A549 (cell line): ENCODE measurements around the gene E2F2. TPM values are rescaled to one million over a fixed set of nuclear protein-coding genes. Genes with fewer than 3 reads are reported as not detected.
A peak's percentile ranks its signal among the peaks of the same experiment; 100 is the strongest.

ENCODE experiments used
- ATAC-seq, 2 experiments: fragments of 200-7000 bp in 1 of 2; fragments of >200 bp in 1 of 2; cut with Nextera tagmentation in 1 of 2; cut with Tn5 transposase in 1 of 2; 3 replicates each; pipeline versions ENCODE4 v1.8.0 to v1.9.1; 2018 to 2020; ENCODE audit warnings: mild to moderate bottlenecking in 1 of 2, moderate library complexity in 1 of 2
- CTCF ChIA-PET: fragments of 300-600 bp; sonication (Branson Sonifier 250); formaldehyde crosslinking; extraction: SDS; loops from one replicate; lab custom pipeline; 2021; ENCODE audit warnings: antibody characterized with exemption, inconsistent platforms; lab: Yijun Ruan, JAX
- POLR2A ChIA-PET: fragments of 350-600 bp; formaldehyde crosslinking; extraction: SDS; loops from one replicate; lab custom pipeline; 2021; ENCODE audit warnings: antibody characterized with exemption, inconsistent platforms; lab: Yijun Ruan, JAX
- DNase-seq, 2 experiments: peaks; one replicate each; pipeline versions ENCODE4 v3.0.0 to v3.0.0-alpha.2; 2011 to 2016; ENCODE audit warnings: low read depth in 1 of 2, low spot score in 1 of 2
- FAIRE-seq: peaks from 2 replicates; lab custom pipeline; 2011; peaks lifted over from hg19 to GRCh38; lab: Jason Lieb, UNC
- H3K27ac ChIP-seq, 2 experiments: fragments of >200 bp; sonication (Bioruptor Twin); formaldehyde crosslinking; 3 replicates each; pipeline ENCODE4 v1.5.1; 2016 to 2017
- H3K4me1 ChIP-seq: fragments of >200 bp; sonication (Bioruptor Twin); formaldehyde crosslinking; 3 replicates; pipeline ENCODE4 v1.6.1; 2016
- H3K4me2 ChIP-seq: fragments of >200 bp; sonication (Bioruptor Twin); formaldehyde crosslinking; 3 replicates; pipeline ENCODE4 v1.6.1; 2016
- H3K4me3 ChIP-seq: fragments of >200 bp; sonication (Bioruptor Twin); formaldehyde crosslinking; 3 replicates; pipeline ENCODE4 v1.5.1; 2016
- H3K9me3 ChIP-seq: fragments of >200 bp; sonication (Bioruptor Twin); formaldehyde crosslinking; 3 replicates; pipeline ENCODE4 v1.6.1; 2016
- ATOH8 ChIP-seq: fragments of 250-450 bp; sonication (Bioruptor Pico); IDR thresholded peaks from 2 replicates; pipeline ENCODE4 v1.5.0; 2020; ENCODE audit warnings: low read depth, mild to moderate bottlenecking, moderate library complexity
- BCL3 ChIP-seq: fragments of >200 bp; sonication (Bioruptor Twin); formaldehyde crosslinking; IDR thresholded peaks from 3 replicates; pipeline ENCODE4 v1.6.1; 2016
- BHLHE40 ChIP-seq: IDR thresholded peaks from 2 replicates; pipeline ENCODE4 v1.6.1; 2012; ENCODE audit warnings: low read depth, low read length, inconsistent platforms
- CEBPB ChIP-seq, 2 experiments: fragments of >200 bp in 1 of 2; sonication (Bioruptor Twin) in 1 of 2; formaldehyde crosslinking in 1 of 2; IDR thresholded peaks; 2 replicates each; pipeline ENCODE4 v1.6.1; 2012 to 2016
- EP300 ChIP-seq, 2 experiments: fragments of >200 bp; sonication (Bioruptor Twin); formaldehyde crosslinking; IDR thresholded peaks; 2 replicates in 1 of 2; 3 replicates in 1 of 2; pipeline ENCODE4 v1.6.1; 2016 to 2017
- FOSL2 ChIP-seq, 2 experiments: fragments of 450-650 bp in 1 of 2; fragments of >200 bp in 1 of 2; sonication (Bioruptor Twin) in 1 of 2; formaldehyde crosslinking; IDR thresholded peaks; 2 replicates each; pipeline versions ENCODE4 v1.5.0 to v1.6.1; 2016 to 2020; ENCODE audit warnings: mild to moderate bottlenecking in 1 of 2, moderate library complexity in 1 of 2
- FOXS1 ChIP-seq: fragments of 250-450 bp; sonication (Bioruptor Pico); IDR thresholded peaks from 2 replicates; pipeline ENCODE4 v1.5.0; 2020; ENCODE audit warnings: mild to moderate bottlenecking, moderate library complexity
- GATA3 ChIP-seq: IDR thresholded peaks from 2 replicates; pipeline ENCODE4 v1.6.1; 2012; ENCODE audit warnings: borderline replicate concordance
- HOXB13 ChIP-seq: fragments of 250-450 bp; sonication (Bioruptor Pico); IDR thresholded peaks from 2 replicates; pipeline ENCODE4 v1.5.0; 2020; ENCODE audit warnings: low read depth, mild to moderate bottlenecking, moderate library complexity
- JUN ChIP-seq, 2 experiments: fragments of >200 bp; sonication (Bioruptor Twin); formaldehyde crosslinking; IDR thresholded peaks; 2 replicates in 1 of 2; 3 replicates in 1 of 2; pipeline ENCODE4 v1.6.1; 2016 to 2017
- JUNB ChIP-seq: fragments of >200 bp; sonication (Bioruptor Twin); formaldehyde crosslinking; IDR thresholded peaks from 2 replicates; pipeline ENCODE4 v1.6.1; 2016
- KDM1A ChIP-seq: fragments of 200-600 bp; sonication (generic); IDR thresholded peaks from 2 replicates; pipeline ENCODE4 v1.6.1; 2016; ENCODE audit warnings: low read depth, mild to moderate bottlenecking
- MAX ChIP-seq: IDR thresholded peaks from 2 replicates; pipeline ENCODE4 v1.6.1; 2012
- MYC ChIP-seq: IDR thresholded peaks from 2 replicates; pipeline ENCODE4 v1.6.1; 2012; ENCODE audit warnings: mild to moderate bottlenecking, inconsistent platforms, low read length, improper control_type of control experiment, borderline replicate concordance
- NFE2L2 ChIP-seq: fragments of 150-350 bp; conservative IDR thresholded peaks from 2 replicates; pipeline ENCODE4 v1.6.1; 2014; ENCODE audit warnings: low read length
- PBX3 ChIP-seq: IDR thresholded peaks from 2 replicates; pipeline ENCODE4 v1.6.1; 2012
- RARB ChIP-seq: fragments of 250-450 bp; sonication (Bioruptor Pico); IDR thresholded peaks from 2 replicates; pipeline ENCODE4 v1.8.0; 2021; ENCODE audit warnings: mild to moderate bottlenecking, moderate library complexity
- RFX5 ChIP-seq: fragments of 450-650 bp; IDR thresholded peaks from 2 replicates; pipeline ENCODE4 v1.7.1; 2014; ENCODE audit warnings: antibody characterized with exemption, mild to moderate bottlenecking, moderate library complexity
- SREBF2 ChIP-seq: fragments of 450-650 bp; IDR thresholded peaks from 2 replicates; pipeline ENCODE4 v1.6.1; 2014; ENCODE audit warnings: mild to moderate bottlenecking, moderate library complexity
- TFCP2L1 ChIP-seq: fragments of 250-450 bp; sonication (Bioruptor Pico); IDR thresholded peaks from 2 replicates; pipeline ENCODE4 v1.5.0; 2021; ENCODE audit warnings: mild to moderate bottlenecking
- TP53 ChIP-seq: fragments of 250-450 bp; sonication (Bioruptor Pico); IDR thresholded peaks from 2 replicates; pipeline ENCODE4 v1.5.0; 2021; ENCODE audit warnings: mild to moderate bottlenecking, moderate library complexity
- ZC3H11A ChIP-seq: fragments of 450-650 bp; IDR thresholded peaks from 2 replicates; pipeline ENCODE4 v1.6.1; 2014; ENCODE audit warnings: antibody characterized with exemption, mild to moderate bottlenecking
- ZFP36 ChIP-seq: fragments of 450-650 bp; IDR thresholded peaks from 2 replicates; pipeline ENCODE4 v1.6.1; 2014; ENCODE audit warnings: borderline replicate concordance; ENCODE audit not compliant: partially characterized antibody
- WGBS: methylation state at CpG from one replicate; pipeline ENCODE4 v1.1.6; 2017; ENCODE audit errors: missing lambda C conversion rate; 5-methylcytosine and 5-hydroxymethylcytosine counted together
- polyA plus RNA-seq, 4 experiments: library from polyadenylated mRNA; depleted of rRNA in 3 of 4; stranded (reverse); fragments of >200 nt; fragmentation: RNase III in 1 of 4; extraction: RNeasy Plus Mini Kit Qiagen cat#74134 plus additional on column Dnase treatment in 1 of 4; gene quantifications; 2 replicates in 3 of 4; 3 replicates in 1 of 4; pipeline ENCODE4 v1.2.3, GENCODE V29; 2011 to 2017
- TF ChIP-seq, protein P1 (sequence below): fragments of 200-600 bp; sonication (generic); IDR thresholded peaks from 2 replicates; pipeline ENCODE4 v1.6.1; 2016; ENCODE audit warnings: antibody characterized with exemption, mild to moderate bottlenecking, moderate library complexity
- TF ChIP-seq, protein P2 (sequence below): fragments of >200 bp; sonication (Bioruptor Twin); formaldehyde crosslinking; IDR thresholded peaks from 3 replicates; pipeline ENCODE4 v1.5.1; 2016
- TF ChIP-seq, protein P3 (sequence below): fragments of 150-350 bp; IDR thresholded peaks from 2 replicates; pipeline ENCODE4 v1.6.1; 2014; ENCODE audit warnings: low read depth, mild to moderate bottlenecking, low read length
- TF ChIP-seq, protein P4 (sequence below): fragments of 450-650 bp; IDR thresholded peaks from 2 replicates; pipeline ENCODE4 v1.6.1; 2014; ENCODE audit warnings: antibody characterized with exemption

Gene E2F2
- polyA plus RNA-seq, 2 of the 4 experiments (the other 2 are of a cell fraction) = 0.90 to 3.4 TPM

DNA sequence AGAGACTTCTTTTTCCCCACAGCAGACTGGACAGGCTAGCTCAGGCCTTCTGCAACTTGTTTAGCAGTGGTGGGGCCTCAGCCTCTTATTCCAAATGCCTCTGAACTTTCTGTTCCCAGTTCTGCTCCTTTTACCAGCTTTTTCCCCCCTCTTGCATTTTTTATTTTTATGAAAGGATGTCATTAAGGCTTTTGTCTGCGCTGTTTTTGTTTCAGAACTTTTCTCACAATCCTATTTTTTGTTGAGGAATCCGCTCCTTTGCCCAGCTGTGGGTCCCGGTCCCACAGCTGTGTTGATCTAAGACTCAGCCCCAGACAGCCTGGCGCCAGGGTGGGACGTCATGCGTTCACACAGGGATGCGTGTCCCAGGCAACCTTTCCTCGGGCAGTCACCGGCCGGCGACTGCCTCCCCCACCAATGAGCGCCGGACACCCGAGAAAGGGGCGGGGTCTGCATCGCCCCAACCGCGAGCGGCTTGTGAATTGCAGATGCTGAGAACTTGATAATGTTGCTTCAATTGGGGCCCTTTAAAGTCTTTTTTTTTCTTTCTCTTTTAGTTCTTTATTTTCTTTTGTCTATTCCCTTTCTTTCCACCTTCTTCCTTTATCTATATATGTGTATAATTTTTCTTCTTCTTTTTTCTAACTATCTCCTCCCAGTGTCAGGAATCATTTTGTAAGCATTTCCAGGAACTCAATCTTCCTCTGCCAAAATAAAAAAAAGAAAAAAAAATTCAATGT is 31.3 kb upstream of the E2F2 start:
- Histone ChIP-seq H3K9me3 (no peaks in the 10 kb centered on the region), H3K4me2 (peak overlapping the region; percentile 96), H3K4me1 (peaks cover 60% of the 10 kb centered on the region), H3K27ac (peak overlapping the region; percentile 96 to 98), H3K4me3 (no peak overlapping the region)
- under 1% methylated on average over 17 of the region's 19 CpGs for WGBS
- FAIRE-seq = no peak
- TF ChIP-seq MYC (no peak), PBX3 (peak; percentile 82), FOSL2 (IDR thresholded peaks at IDR 0.05) (no peak), FOSL2 (CRISPR knock-in tag; IDR thresholded peaks at IDR 0.05) (peak; percentile 59), NFE2L2 (no peak), CEBPB (IDR thresholded peaks at IDR 0.05) (peak in 1 of 2 experiments; percentile 45; a peak in 1 of 4 replicates), SREBF2 (no peak), RFX5 (no peak), FOXS1 (CRISPR knock-in tag) (no peak), BCL3 (peak; percentile 61; the same call in 2 of the 3 replicates), GATA3 (peak; percentile 87), EP300 (IDR thresholded peaks at IDR 0.05) (peak; percentile 70 to 73; a peak in 3 of 5 replicates), ZFP36 (no peak), JUN (IDR thresholded peaks at IDR 0.05) (peak; percentile 47 to 58; a peak in 2 of 5 replicates), RARB (CRISPR knock-in tag) (no peak), ATOH8 (CRISPR knock-in tag) (peak; percentile 94), TP53 (CRISPR knock-in tag) (0 out of 2 replicates have a peak, but pooled peaks have one; percentile 37), BHLHE40 (no peak), JUNB (no peak), MAX (peak; percentile 66), TFCP2L1 (CRISPR knock-in tag) (no peak), KDM1A (no peak), HOXB13 (no peak), ZC3H11A (no peak)
- TF ChIP-seq, protein P1, sequence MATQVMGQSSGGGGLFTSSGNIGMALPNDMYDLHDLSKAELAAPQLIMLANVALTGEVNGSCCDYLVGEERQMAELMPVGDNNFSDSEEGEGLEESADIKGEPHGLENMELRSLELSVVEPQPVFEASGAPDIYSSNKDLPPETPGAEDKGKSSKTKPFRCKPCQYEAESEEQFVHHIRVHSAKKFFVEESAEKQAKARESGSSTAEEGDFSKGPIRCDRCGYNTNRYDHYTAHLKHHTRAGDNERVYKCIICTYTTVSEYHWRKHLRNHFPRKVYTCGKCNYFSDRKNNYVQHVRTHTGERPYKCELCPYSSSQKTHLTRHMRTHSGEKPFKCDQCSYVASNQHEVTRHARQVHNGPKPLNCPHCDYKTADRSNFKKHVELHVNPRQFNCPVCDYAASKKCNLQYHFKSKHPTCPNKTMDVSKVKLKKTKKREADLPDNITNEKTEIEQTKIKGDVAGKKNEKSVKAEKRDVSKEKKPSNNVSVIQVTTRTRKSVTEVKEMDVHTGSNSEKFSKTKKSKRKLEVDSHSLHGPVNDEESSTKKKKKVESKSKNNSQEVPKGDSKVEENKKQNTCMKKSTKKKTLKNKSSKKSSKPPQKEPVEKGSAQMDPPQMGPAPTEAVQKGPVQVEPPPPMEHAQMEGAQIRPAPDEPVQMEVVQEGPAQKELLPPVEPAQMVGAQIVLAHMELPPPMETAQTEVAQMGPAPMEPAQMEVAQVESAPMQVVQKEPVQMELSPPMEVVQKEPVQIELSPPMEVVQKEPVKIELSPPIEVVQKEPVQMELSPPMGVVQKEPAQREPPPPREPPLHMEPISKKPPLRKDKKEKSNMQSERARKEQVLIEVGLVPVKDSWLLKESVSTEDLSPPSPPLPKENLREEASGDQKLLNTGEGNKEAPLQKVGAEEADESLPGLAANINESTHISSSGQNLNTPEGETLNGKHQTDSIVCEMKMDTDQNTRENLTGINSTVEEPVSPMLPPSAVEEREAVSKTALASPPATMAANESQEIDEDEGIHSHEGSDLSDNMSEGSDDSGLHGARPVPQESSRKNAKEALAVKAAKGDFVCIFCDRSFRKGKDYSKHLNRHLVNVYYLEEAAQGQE = no peak
- TF ChIP-seq, protein P2, sequence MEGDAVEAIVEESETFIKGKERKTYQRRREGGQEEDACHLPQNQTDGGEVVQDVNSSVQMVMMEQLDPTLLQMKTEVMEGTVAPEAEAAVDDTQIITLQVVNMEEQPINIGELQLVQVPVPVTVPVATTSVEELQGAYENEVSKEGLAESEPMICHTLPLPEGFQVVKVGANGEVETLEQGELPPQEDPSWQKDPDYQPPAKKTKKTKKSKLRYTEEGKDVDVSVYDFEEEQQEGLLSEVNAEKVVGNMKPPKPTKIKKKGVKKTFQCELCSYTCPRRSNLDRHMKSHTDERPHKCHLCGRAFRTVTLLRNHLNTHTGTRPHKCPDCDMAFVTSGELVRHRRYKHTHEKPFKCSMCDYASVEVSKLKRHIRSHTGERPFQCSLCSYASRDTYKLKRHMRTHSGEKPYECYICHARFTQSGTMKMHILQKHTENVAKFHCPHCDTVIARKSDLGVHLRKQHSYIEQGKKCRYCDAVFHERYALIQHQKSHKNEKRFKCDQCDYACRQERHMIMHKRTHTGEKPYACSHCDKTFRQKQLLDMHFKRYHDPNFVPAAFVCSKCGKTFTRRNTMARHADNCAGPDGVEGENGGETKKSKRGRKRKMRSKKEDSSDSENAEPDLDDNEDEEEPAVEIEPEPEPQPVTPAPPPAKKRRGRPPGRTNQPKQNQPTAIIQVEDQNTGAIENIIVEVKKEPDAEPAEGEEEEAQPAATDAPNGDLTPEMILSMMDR = no peak
- TF ChIP-seq, protein P3, sequence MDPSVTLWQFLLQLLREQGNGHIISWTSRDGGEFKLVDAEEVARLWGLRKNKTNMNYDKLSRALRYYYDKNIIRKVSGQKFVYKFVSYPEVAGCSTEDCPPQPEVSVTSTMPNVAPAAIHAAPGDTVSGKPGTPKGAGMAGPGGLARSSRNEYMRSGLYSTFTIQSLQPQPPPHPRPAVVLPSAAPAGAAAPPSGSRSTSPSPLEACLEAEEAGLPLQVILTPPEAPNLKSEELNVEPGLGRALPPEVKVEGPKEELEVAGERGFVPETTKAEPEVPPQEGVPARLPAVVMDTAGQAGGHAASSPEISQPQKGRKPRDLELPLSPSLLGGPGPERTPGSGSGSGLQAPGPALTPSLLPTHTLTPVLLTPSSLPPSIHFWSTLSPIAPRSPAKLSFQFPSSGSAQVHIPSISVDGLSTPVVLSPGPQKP = no peak
- TF ChIP-seq, protein P4, sequence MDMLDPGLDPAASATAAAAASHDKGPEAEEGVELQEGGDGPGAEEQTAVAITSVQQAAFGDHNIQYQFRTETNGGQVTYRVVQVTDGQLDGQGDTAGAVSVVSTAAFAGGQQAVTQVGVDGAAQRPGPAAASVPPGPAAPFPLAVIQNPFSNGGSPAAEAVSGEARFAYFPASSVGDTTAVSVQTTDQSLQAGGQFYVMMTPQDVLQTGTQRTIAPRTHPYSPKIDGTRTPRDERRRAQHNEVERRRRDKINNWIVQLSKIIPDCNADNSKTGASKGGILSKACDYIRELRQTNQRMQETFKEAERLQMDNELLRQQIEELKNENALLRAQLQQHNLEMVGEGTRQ = no peak
- ATAC-seq = peak; percentile 73 to 78
- DNase-seq = peak; percentile 85 to 95
- ChIA-PET POLR2A (interaction anchor here (1.1 to 11.2 kb wide), 2 partner anchors 13 to 24 kb away, joined by 6 to 168 read pairs; no protein-coding TSS in a partner anchor), CTCF (interaction anchor here (0.5 to 29.3 kb wide), 2 partner anchors 24 to 72 kb away, joined by 3 to 699 read pairs; no protein-coding TSS in a partner anchor)
